ENCODE results near the gene THAP4.
"Not testable (repeated sequence)": the region's sequence is repeated elsewhere in the genome, so short reads cannot be mapped to it uniquely, and the experiment has no call there.

Gene THAP4

GRCh38 chr2:241665731-241666440 lies 28.9 kb upstream of the THAP4 start:
- no peak for FAIRE-seq

DNA sequence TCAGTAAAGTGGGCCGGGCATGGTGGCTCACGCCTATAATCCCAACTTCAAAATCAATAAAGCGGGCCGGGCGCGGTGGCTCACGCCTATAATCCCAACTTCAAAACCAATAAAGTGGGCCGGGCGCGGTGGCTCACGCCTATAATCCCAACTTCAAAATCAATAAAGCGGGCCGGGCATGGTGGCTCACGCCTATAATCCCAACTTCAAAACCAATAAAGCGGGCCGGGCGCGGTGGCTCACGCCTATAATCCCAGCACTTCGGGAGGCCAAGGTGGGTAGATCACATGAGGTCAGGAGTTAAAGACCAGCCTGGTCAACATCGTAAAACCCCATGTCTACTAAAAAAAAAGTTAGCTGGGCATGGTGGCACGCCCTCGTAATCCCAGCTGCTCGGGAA lies 25.8 kb upstream of the THAP4 start:
- FAIRE-seq = not testable (repeated sequence)

GRCh38 chr2:241660593-241661213 lies 23.7 kb upstream of the THAP4 start:
- FAIRE-seq = no peak

- no peak for FAIRE-seq
These were observed 22.3 kb upstream of the THAP4 start for GRCh38 chr2:241659150-241659739.

GRCh38 chr2:241658296-241658695 lies 21.3 kb upstream of the THAP4 start:
- FAIRE-seq = no peak

DNA sequence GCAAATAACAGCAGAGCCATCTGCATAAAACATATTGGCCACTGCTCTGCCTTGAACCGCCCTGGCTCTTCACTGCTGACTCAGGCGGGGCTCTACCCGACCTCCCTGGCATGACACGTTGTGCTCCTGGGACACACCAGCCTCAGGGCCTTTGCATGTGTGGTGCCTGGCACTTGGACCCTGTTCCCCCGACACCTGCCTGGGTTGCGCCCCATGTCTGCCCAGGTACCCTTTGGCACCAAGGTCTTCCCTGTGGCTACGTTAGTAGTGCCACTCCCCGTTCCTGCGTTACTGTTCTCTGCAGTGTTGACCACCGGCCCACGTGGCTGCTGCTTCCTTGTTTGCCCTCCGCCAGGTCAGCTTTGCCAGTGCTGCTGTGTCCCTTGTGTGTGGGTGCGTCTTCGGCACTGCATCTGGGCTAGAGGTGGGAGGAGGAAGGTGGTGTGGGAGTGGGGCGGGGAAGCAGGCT lies 20.9 kb upstream of the THAP4 start:
- no peak for FAIRE-seq

DNA sequence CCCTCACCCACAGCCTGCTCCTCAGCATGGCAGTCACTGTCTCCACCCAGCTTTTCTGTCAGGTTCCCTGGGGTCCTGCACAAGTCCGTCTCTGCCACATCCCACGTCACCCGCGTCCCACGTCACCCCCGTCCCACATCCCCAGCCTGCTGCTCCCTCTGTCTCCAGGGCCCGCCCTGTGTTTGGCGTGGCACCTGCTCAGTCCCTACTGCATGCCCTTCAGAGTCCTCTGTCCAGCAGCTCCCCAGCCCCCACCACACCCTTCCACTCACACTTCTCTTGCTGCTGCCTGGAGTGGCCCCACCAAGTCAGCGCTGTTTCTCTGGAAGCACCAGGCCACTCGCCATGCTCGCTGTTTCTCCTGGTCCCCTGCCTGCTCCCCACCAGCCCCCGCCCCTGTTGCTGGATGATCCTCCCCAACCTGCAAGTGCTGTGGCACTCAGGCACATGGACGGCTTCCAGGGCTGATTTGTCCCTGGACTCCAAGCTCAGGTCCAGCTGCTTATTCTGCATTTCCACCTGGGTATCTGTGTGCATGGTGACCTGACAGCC lies 19.3 kb upstream of the THAP4 start:
- no peak for FAIRE-seq

GRCh38 chr2:241655516-241656189 lies 18.7 kb upstream of the THAP4 start:
- FAIRE-seq = no peak

DNA sequence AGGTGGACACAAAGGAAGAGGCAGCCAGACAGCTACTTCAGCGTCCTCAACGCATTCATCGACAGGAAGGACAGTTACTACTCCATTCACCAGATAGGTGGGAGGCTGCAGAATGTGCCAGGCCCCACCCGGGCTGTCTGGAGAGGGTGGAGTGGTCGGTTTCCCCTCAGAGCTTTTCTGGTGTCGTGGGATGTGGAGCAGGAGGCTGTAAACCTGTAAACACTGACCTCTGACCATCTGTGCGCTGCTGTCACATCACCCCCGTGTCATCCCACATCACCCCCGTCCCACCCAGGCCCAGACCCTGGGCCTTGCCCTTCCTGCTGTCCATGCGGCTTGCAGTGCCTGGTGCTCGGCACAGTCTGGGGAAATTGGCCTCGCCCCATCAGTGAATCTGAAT lies 17.6 kb upstream of the THAP4 start:
- FAIRE-seq = no peak

DNA sequence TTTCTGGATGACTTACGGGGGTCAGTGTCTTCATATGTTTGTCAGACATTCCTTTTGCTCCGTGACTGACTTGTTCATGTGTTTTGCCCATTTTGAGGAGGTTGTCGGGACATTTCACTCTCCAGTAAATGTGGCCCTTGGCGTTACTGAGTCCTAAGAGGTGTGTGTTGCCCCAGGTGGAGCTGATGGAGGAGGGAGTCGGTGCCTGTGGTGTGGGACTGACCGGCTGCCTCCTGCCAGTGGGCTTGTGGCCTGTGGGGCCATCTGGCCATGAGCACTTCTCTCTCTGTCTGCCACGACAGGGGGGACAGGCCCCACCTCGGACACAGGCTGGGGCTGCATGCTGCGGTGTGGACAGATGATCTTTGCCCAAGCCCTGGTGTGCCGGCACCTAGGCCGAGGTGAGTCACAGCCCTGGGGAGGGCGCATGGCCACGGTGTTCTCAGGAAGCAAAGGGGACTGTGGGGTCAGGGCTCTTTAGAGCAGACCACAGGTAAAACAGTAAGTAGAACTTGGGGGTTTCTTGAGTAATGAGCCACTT lies 16.3 kb upstream of the THAP4 start:
- FAIRE-seq = no peak

- no peak for FAIRE-seq
These were observed 15.8 kb upstream of the THAP4 start for GRCh38 chr2:241652722-241653121.

DNA sequence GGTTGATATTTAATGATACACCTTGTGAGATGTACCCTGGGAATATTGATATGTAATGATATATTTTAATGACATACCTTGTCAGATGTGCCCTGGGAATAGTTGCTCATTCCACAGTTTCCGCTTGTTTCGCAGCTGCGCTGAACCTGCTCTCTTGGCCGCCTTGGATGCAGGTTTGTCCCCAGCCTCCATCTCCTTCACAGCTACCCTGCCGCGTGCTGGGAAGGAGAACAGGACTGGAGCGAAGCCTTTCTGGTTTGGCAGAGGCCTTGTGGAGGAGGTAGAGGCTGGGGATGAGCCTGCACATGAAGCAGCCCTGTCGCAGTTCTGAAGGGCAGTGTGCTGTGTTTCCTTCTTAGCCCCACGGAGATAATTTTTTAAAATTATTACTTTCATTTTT lies 15.2 kb upstream of the THAP4 start:
- FAIRE-seq = no peak

GRCh38 chr2:241649927-241650326 lies 13.0 kb upstream of the THAP4 start:
- FAIRE-seq = no peak

GRCh38 chr2:241649404-241649803 lies 12.4 kb upstream of the THAP4 start:
- FAIRE-seq = no peak

DNA sequence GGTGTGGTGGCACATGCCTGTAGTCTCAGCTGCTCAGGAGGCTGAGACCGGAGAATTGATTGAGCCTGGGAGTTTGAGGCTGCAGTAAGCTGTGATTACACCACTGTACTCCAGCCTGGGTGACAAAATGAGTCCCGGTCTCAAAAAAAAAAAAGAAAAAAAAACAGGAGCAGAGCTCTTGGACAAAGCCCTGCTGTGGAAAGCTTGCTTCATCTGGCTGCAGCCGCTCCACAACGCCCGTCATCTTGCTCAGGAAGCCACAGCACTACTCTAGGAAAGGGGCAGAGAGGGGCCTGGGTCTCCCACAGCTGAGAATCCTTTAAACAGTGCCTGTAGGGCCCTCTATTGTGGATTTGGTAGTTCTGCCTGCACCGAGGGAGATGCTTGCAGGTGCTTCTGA lies 11.5 kb upstream of the THAP4 start:
- no peak for FAIRE-seq

DNA sequence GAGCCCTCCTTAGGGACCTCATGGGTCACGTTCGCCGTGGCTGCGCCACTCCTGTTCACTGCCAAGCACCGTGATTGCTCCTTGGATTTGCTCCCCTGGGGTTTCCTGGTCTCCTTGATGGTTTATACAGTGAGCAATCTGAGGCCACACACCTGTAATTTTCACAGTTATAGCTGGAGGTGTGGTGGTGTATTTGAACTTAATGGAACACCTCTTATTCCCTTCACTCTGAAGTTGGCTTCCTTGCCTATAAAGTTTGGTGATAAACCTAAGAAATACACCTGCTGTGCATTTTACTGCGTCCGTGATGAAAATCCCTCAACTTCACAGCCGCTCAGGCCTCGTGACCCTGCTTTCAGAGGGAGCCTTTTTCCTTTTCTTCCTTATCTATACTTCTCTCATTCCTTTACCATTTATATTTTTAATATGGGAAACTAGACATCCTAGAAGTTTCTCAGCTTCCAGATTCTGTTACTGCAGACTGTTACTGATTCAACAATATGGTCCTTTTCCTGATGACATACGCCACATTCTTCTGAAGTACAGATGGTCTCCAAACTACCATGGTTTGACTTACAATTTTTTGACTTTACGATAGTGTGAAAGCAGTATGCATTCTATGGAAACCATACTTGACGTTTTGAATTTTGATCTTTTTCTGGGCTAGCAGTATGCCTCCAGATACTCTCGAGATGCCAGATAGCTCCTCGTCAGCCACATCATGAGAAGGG lies 9.1 kb upstream of the THAP4 start:
- FAIRE-seq = no peak

- no peak for FAIRE-seq
These were observed 8.3 kb upstream of the THAP4 start for GRCh38 chr2:241645056-241645914.

- FAIRE-seq = no peak
These were observed 4.7 kb upstream of the THAP4 start for GRCh38 chr2:241641631-241642030.

- no peak for FAIRE-seq
These were observed 3.3 kb upstream of the THAP4 start for GRCh38 chr2:241640165-241640795.

GRCh38 chr2:241639385-241639784 lies 2.4 kb upstream of the THAP4 start:
- FAIRE-seq = no peak

- no peak for FAIRE-seq
These were observed 2.0 kb upstream of the THAP4 start for GRCh38 chr2:241638940-241639339.
